BLaER1 (cell line): ENCODE data around the gene HCAR2.
"Not testable (repeated sequence)": the region's sequence is repeated elsewhere in the genome, so short reads cannot be mapped to it uniquely, and the experiment has no call there.

Experiments used
- H3K27ac ChIP-seq: shearing (Covaris generic); formaldehyde crosslinking; 2 replicates; pipeline ENCODE4 v1.8.1; 2022
- H3K27me3 ChIP-seq: shearing (Covaris generic); formaldehyde crosslinking; 2 replicates; pipeline ENCODE4 v1.8.1; 2022
- H3K36me3 ChIP-seq: shearing (Covaris generic); formaldehyde crosslinking; 2 replicates; pipeline ENCODE4 v1.8.1; 2022
- H3K4me1 ChIP-seq: shearing (Covaris generic); formaldehyde crosslinking; 2 replicates; pipeline ENCODE4 v1.8.1; 2022
- H3K4me2 ChIP-seq: shearing (Covaris generic); formaldehyde crosslinking; 2 replicates; pipeline ENCODE4 v1.8.1; 2022
- H3K4me3 ChIP-seq: shearing (Covaris generic); formaldehyde crosslinking; 2 replicates; pipeline ENCODE4 v1.8.1; 2022
- H3K9ac ChIP-seq: shearing (Covaris generic); formaldehyde crosslinking; 2 replicates; pipeline ENCODE4 v1.8.1; 2022
- H3K9me3 ChIP-seq: shearing (Covaris generic); formaldehyde crosslinking; 2 replicates; pipeline ENCODE4 v1.8.1; 2022
- H4K20me1 ChIP-seq: shearing (Covaris generic); formaldehyde crosslinking; 2 replicates; pipeline ENCODE4 v1.8.1; 2022
- Cebpa-rat ChIP-seq: shearing (Covaris generic); IDR thresholded peaks from 2 replicates; pipeline ENCODE4 v1.8.1; 2022

The HCAR2 gene

GRCh38 chr12:122681814-122682213 lies 21.3 kb downstream of the HCAR2 start:
- Histone ChIP-seq H3K36me3 (no peaks in the 10 kb centered on the region), H3K9me3 (no peaks in the 10 kb centered on the region), H3K4me2 (no peak overlapping the region), H3K27me3 (no peaks in the 10 kb centered on the region), H3K27ac (no peak overlapping the region), H4K20me1 (no peaks in the 10 kb centered on the region), H3K9ac (no peak overlapping the region), H3K4me3 (no peak overlapping the region), H3K4me1 (peaks cover 19% of the 10 kb centered on the region)
- TF ChIP-seq Cebpa-rat, result no peak

- peaks cover 19% of the 10 kb centered on the region for H3K4me1 ChIP-seq
Observed at GRCh38 chr12:122680989-122681388, 22.2 kb downstream of the HCAR2 start.

GRCh38 chr12:122676781-122677180 lies 26.4 kb downstream of the HCAR2 start:
- H4K20me1 ChIP-seq, H3K36me3 ChIP-seq, H3K9me3 ChIP-seq, H3K27ac ChIP-seq, H3K4me3 ChIP-seq, H3K9ac ChIP-seq, H3K27me3 ChIP-seq, H3K4me2 ChIP-seq: not testable (repeated sequence)
- peaks cover 24% of the 10 kb centered on the region for H3K4me1 ChIP-seq

More at GRCh38 chr12:122680989-122681388, 22.2 kb downstream of the HCAR2 start:
- not testable (repeated sequence) for H3K9ac ChIP-seq, H3K36me3 ChIP-seq, H3K27ac ChIP-seq, H4K20me1 ChIP-seq, H3K9me3 ChIP-seq, H3K4me2 ChIP-seq, H3K27me3 ChIP-seq, H3K4me3 ChIP-seq

GRCh38 chr12:122676015-122676414 lies 27.1 kb downstream of the HCAR2 start:
- not testable (repeated sequence) for H3K36me3 ChIP-seq, H3K4me2 ChIP-seq, H3K9ac ChIP-seq, H3K9me3 ChIP-seq, H3K27ac ChIP-seq, H4K20me1 ChIP-seq, H3K4me3 ChIP-seq, H3K27me3 ChIP-seq
- H3K4me1 ChIP-seq, result peaks cover 24% of the 10 kb centered on the region

GRCh38 chr12:122672515-122672914 lies 30.6 kb downstream of the HCAR2 start:
- no peak overlapping the region for H3K4me3 ChIP-seq
- no peak overlapping the region for H3K9ac ChIP-seq
- no peaks in the 10 kb centered on the region for H3K36me3 ChIP-seq
- 0 out of 2 replicates have a peak, but pooled peaks cover 4% of the 10 kb centered on the region for H3K4me1 ChIP-seq
- H3K27ac ChIP-seq, result no peak overlapping the region
- TF ChIP-seq Cebpa-rat, result no peak
- no peaks in the 10 kb centered on the region for H3K9me3 ChIP-seq
- H3K27me3 ChIP-seq, result no peaks in the 10 kb centered on the region
- no peak overlapping the region for H3K4me2 ChIP-seq
- H4K20me1 ChIP-seq, result no peaks in the 10 kb centered on the region

GRCh38 chr12:122669397-122670070 lies 33.6 kb downstream of the HCAR2 start:
- Histone ChIP-seq H3K4me2 (no peak overlapping the region), H3K27me3 (no peaks in the 10 kb centered on the region)

GRCh38 chr12:122668268-122668667 lies 34.9 kb downstream of the HCAR2 start:
- H3K27ac ChIP-seq, result no peak overlapping the region
- no peaks in the 10 kb centered on the region for H4K20me1 ChIP-seq

More at GRCh38 chr12:122669397-122670070, 33.6 kb downstream of the HCAR2 start:
- 0 out of 2 replicates have a peak, but pooled peaks cover 4% of the 10 kb centered on the region for H3K4me1 ChIP-seq
- H3K36me3 ChIP-seq, result no peaks in the 10 kb centered on the region
- no peak overlapping the region for H3K4me3 ChIP-seq
- TF ChIP-seq Cebpa-rat, result no peak
- H3K27ac ChIP-seq, result no peak overlapping the region
- no peak overlapping the region for H3K9ac ChIP-seq
- H3K9me3 ChIP-seq, result no peaks in the 10 kb centered on the region
- no peaks in the 10 kb centered on the region for H4K20me1 ChIP-seq

GRCh38 chr12:122665759-122666158 lies 37.4 kb downstream of the HCAR2 start:
- no peak overlapping the region for H3K4me3 ChIP-seq
- no peaks in the 10 kb centered on the region for H3K9me3 ChIP-seq
- no peak overlapping the region for H3K27ac ChIP-seq
- H3K4me2 ChIP-seq, result no peak overlapping the region
- no peak overlapping the region for H3K9ac ChIP-seq
- H3K36me3 ChIP-seq, result no peaks in the 10 kb centered on the region
- no peaks in the 10 kb centered on the region for H3K27me3 ChIP-seq
- H3K4me1 ChIP-seq, result no peaks in the 10 kb centered on the region
- H4K20me1 ChIP-seq, result no peaks in the 10 kb centered on the region
- TF ChIP-seq Cebpa-rat, result no peak

More at GRCh38 chr12:122668268-122668667, 34.9 kb downstream of the HCAR2 start:
- H3K4me1 ChIP-seq, result 0 out of 2 replicates have a peak, but pooled peaks cover 4% of the 10 kb centered on the region
- H3K4me3 ChIP-seq, result no peak overlapping the region
- TF ChIP-seq Cebpa-rat, result no peak
- H3K4me2 ChIP-seq, result no peak overlapping the region
- H3K9me3 ChIP-seq, result no peaks in the 10 kb centered on the region
- H3K27me3 ChIP-seq, result no peaks in the 10 kb centered on the region
- no peak overlapping the region for H3K9ac ChIP-seq
- no peaks in the 10 kb centered on the region for H3K36me3 ChIP-seq

- no peak overlapping the region for H3K27ac ChIP-seq
- H3K4me3 ChIP-seq, result no peak overlapping the region
- no peaks in the 10 kb centered on the region for H3K9me3 ChIP-seq
- no peak overlapping the region for H3K9ac ChIP-seq
- H3K4me1 ChIP-seq, result no peaks in the 10 kb centered on the region
- no peak for TF ChIP-seq Cebpa-rat
- H3K27me3 ChIP-seq, result no peaks in the 10 kb centered on the region
- no peak overlapping the region for H3K4me2 ChIP-seq
- no peaks in the 10 kb centered on the region for H4K20me1 ChIP-seq
- H3K36me3 ChIP-seq, result no peaks in the 10 kb centered on the region
Observed at GRCh38 chr12:122665349-122665748, 37.8 kb downstream of the HCAR2 start.

GRCh38 chr12:122661938-122662337 lies 41.2 kb downstream of the HCAR2 start:
- no peak for TF ChIP-seq Cebpa-rat

GRCh38 chr12:122661246-122661645 lies 41.9 kb downstream of the HCAR2 start:
- Histone ChIP-seq H3K27ac (no peak overlapping the region), H3K27me3 (no peaks in the 10 kb centered on the region)
- no peak for TF ChIP-seq Cebpa-rat

More at GRCh38 chr12:122661938-122662337, 41.2 kb downstream of the HCAR2 start:
- Histone ChIP-seq H3K27ac (no peak overlapping the region), H4K20me1 (no peaks in the 10 kb centered on the region), H3K4me3 (no peak overlapping the region), H3K4me1 (peaks cover 6% of the 10 kb centered on the region; the same call in 1 of the 2 replicates), H3K9me3 (no peaks in the 10 kb centered on the region), H3K4me2 (no peak overlapping the region), H3K27me3 (no peaks in the 10 kb centered on the region), H3K9ac (no peak overlapping the region), H3K36me3 (no peaks in the 10 kb centered on the region)

More at GRCh38 chr12:122661246-122661645, 41.9 kb downstream of the HCAR2 start:
- Histone ChIP-seq H3K4me1 (peaks cover 6% of the 10 kb centered on the region; the same call in 1 of the 2 replicates), H4K20me1 (no peaks in the 10 kb centered on the region), H3K4me3 (no peak overlapping the region), H3K9me3 (no peaks in the 10 kb centered on the region), H3K9ac (no peak overlapping the region), H3K4me2 (no peak overlapping the region), H3K36me3 (no peaks in the 10 kb centered on the region)
